SK-N-MC (cell line): ENCODE measurements around the gene SUFU.

Experiments
- EZH2 ChIP-seq: fragments of 200-600 bp; sonication (generic); IDR thresholded peaks from one replicate; pipeline ENCODE4 v1.6.1; 2017; ENCODE audit warnings: antibody characterized with exemption
- POLR2AphosphoS5 ChIP-seq: IDR thresholded peaks from 2 replicates; pipeline ENCODE4 v1.6.1; 2012; ENCODE audit warnings: mild to moderate bottlenecking, low read depth, low read length, borderline replicate concordance

- TF ChIP-seq EZH2 = no peak
- TF ChIP-seq POLR2AphosphoS5 = no peak
Measured at GRCh38 chr10:102479651-102480050, 24.1 kb upstream of the SUFU start.
